ENCODE data around the gene MOB1B.

MOB1B gene

DNA sequence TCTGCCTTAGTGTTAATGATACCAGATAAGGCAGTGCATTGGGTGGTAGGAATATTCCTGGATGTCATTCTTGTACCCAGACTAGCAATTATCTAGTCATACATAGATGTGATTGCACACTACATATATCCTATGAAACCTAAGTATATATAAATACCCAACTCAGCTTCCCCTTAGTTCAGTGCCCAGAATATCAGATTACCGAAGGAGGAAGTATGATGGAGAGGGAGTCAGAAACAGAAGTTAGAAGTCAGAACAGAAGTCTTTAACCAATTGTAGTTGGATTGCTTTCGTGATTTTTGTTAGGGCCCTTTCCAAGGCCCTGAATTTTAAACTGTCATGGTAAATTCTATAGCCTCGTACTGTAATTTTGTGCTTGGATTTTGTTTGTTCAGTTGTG, 42.9 kb downstream of the MOB1B start:
- ChIA-PET CTCF (interaction anchor here (1.3 to 2.0 kb wide), 3 partner anchors 10 to 293 kb away, joined by 3 to 5 read pairs (median 3); no protein-coding TSS in a partner anchor), POLR2A (interaction anchor here (0.9 to 1.4 kb wide), 2 partner anchors 13 to 43 kb away, joined by 4 to 5 read pairs; partner anchors contain the start of gene MOB1B)
- H3K4me3 ChIP-seq (ENCODE audit: low read depth, low read length): no peak overlapping the region
- TF ChIP-seq, protein P1, sequence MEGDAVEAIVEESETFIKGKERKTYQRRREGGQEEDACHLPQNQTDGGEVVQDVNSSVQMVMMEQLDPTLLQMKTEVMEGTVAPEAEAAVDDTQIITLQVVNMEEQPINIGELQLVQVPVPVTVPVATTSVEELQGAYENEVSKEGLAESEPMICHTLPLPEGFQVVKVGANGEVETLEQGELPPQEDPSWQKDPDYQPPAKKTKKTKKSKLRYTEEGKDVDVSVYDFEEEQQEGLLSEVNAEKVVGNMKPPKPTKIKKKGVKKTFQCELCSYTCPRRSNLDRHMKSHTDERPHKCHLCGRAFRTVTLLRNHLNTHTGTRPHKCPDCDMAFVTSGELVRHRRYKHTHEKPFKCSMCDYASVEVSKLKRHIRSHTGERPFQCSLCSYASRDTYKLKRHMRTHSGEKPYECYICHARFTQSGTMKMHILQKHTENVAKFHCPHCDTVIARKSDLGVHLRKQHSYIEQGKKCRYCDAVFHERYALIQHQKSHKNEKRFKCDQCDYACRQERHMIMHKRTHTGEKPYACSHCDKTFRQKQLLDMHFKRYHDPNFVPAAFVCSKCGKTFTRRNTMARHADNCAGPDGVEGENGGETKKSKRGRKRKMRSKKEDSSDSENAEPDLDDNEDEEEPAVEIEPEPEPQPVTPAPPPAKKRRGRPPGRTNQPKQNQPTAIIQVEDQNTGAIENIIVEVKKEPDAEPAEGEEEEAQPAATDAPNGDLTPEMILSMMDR (IDR thresholded peaks at IDR 0.05; ENCODE audit: insufficient read depth, low read length, missing control alignments): no peak
- DNase-seq (ENCODE audit: low read depth, low spot score): no peak

DNA sequence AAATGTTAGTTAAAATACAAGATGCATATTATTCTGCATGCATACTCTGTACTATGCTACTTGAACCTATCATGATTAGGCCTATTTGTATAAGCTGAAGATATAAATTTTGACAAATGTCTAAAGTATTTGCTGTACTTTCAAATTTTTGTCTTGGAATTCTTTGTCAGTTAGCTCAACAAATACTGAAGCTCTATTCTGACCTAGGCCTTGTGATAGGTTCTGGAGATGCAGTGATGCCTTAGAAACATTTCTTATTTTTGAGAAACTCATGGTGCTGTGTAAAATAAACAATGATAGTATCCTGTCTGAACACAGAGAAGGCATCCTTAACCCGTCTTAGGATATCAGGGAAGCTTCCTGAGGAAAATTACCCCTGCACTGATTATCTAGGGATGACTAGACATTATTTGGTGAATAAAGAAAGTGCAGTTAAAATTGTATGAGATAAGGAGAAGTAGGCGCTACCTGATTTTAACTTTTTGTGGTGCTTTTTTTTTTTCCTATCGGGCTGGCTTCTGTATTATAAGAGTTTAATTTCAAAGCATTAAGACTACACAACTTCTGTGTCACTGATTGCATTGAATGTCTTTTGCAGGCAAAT, 43.4 kb downstream of the MOB1B start:
- TF ChIP-seq, protein P1 (IDR thresholded peaks at IDR 0.05; ENCODE audit: insufficient read depth, low read length, missing control alignments): no peak
- DNase-seq (ENCODE audit: low read depth, low spot score): no peak
- CTCF ChIA-PET: interaction anchor here (1.3 to 2.0 kb wide), 2 partner anchors 9 to 10 kb away, joined by 3 to 5 read pairs; no protein-coding TSS in a partner anchor
- POLR2A ChIA-PET: interaction anchor here (0.9 to 1.4 kb wide), 2 partner anchors 13 to 43 kb away, joined by 4 to 5 read pairs; partner anchors contain the start of gene MOB1B
- H3K4me3 ChIP-seq (ENCODE audit: low read depth, low read length): no peak overlapping the region

DNA sequence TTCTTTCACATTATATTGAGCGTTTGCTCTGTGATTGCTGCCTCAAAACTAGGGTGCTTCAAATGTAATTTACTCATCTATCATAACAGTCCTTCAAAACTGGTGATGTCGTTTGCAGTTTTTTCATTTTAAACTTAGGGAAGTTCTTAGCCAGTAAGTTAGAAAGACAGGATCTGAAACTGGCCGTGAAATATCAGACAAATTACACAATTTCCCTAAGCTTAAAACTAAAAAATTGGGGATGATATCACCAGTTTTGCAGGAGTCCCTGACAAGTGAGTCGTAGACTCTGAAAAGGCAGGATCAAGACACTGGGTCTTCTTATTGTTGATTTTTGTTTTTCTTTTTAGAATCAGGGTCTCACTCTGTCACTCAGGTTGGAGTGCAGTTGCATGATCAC, 44.8 kb downstream of the MOB1B start:
- POLR2A ChIA-PET: no interaction called here
- CTCF ChIA-PET: no interaction called here
- TF ChIP-seq, protein P1 (IDR thresholded peaks at IDR 0.05; ENCODE audit: insufficient read depth, low read length, missing control alignments): no peak
- no peak for DNase-seq (ENCODE audit: low read depth, low spot score)
- H3K4me3 ChIP-seq (ENCODE audit: low read depth, low read length): no peak overlapping the region

DNA sequence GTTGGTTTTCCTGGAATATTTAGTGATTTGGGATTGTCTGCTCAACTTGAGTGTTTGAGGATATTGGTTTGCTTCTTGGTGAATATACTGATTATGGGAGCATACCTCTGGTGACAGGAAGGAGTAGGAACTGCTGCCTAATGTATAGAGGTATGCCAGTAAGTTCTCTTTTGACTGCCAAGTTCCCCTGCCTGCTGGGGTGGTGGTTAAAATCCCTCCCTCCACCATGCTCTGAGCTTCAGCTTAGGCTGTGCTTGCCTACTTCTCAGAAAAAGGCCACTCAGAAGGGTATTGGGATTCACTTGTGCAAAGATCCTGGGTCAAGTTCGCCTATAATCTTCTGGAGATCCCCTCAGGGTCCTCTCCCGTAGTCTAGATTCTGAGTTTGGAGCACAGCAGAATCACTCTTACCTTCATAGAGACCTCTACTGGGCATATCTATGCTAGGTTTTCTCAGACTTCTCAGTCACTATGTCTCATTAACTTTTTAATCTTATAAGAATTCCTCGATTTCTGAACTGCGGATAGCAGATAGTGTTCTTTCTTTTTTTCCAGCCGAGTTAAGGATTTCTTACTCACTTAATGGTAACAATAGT, 46.6 kb downstream of the MOB1B start:
- no peak overlapping the region for H3K4me3 ChIP-seq (ENCODE audit: low read depth, low read length)
- ChIA-PET CTCF (interaction anchor here (1.1 to 1.4 kb wide), 2 partner anchors 11 to 47 kb away, joined by 3 to 5 read pairs; no protein-coding TSS in a partner anchor), POLR2A (no interaction called here)
- DNase-seq (ENCODE audit: low read depth, low spot score): no peak
- TF ChIP-seq, protein P1 (IDR thresholded peaks at IDR 0.05; ENCODE audit: insufficient read depth, low read length, missing control alignments): no peak

DNA sequence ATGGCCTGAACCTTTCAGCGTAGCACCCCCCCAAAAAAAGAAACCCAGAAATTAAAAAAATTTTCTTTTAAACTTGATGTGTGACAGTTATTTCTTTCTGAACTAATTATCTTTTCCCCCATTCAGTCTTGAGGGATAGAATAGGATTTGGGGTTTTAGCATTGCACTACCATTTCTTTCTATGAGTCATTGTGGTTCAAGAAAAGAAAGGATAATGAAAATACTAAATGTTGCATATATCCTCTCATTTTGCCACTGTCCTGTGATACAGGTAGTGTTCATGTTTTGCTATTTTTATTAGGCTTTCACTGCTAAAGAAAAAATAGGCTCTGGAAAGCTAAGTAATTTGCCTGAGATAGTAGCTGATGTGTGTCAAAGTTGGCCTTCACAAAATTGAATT, 51.9 kb downstream of the MOB1B start:
- TF ChIP-seq, protein P1 (IDR thresholded peaks at IDR 0.05; ENCODE audit: insufficient read depth, low read length, missing control alignments): no peak
- ChIA-PET CTCF (interaction anchor here (1.3 kb wide), 1 partner anchor 9 kb away, joined by 5 read pairs; no protein-coding TSS in a partner anchor), POLR2A (no interaction called here)
- H3K4me3 ChIP-seq (ENCODE audit: low read depth, low read length): no peak overlapping the region
- no peak for DNase-seq (ENCODE audit: low read depth, low spot score)

DNA sequence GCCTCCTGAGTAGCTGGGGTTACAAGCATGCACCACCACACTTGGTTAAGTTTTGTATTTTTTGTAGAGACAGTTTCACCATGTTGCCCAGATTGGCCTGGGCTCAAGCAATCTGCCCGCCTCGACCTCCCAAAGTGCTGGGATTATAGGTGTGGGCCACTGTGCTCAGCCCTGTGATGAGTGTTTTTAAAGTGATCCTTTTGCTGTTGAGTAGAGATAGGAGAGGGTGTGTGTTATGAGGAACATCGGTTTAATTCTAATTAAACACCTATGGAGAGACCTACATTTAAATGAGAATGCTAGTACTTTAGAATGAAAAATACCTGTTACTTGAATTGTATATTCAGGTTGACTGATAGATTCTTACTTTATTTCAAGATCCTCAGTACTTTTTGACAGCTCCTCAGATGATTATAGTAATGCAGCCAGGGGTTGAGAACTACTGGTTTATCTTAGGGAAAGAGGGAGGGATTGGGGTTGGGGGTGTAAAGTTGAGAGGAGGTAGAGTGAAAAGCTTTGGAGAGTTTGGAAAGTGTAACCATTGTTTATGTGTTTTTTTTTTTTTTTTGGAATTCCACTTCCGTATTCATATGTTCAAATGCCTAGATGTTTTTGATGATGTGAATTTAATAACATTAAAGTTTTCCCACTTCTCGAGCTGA, 54.5 kb downstream of the MOB1B start:
- POLR2A ChIA-PET: no interaction called here
- CTCF ChIA-PET: interaction anchor here (0.9 to 1.0 kb wide), 2 partner anchors 12 to 16 kb away, joined by 3 read pairs; no protein-coding TSS in a partner anchor
- no peak for DNase-seq (ENCODE audit: low read depth, low spot score)
- TF ChIP-seq, protein P1 (IDR thresholded peaks at IDR 0.05; ENCODE audit: insufficient read depth, low read length, missing control alignments): no peak
- no peak overlapping the region for H3K4me3 ChIP-seq (ENCODE audit: low read depth, low read length)

All from AG04449 (cell line).